Right lobe of liver (tissue), 4 donors: Measurements from ENCODE around the gene DUSP22.

Experiments used
- CTCF ChIP-seq, 4 donors: fragments of 200-600 bp in 3 of 4; fragments of 450-650 bp in 1 of 4; IDR thresholded peaks; one replicate each; pipeline versions ENCODE4 v1.5.1 to v1.8.0; 2016 to 2022; ENCODE audit warnings: antibody characterized with exemption in 4 of 4, mild to moderate bottlenecking in 2 of 4
- POLR2A ChIP-seq: fragments of 450-650 bp; IDR thresholded peaks from one replicate; pipeline ENCODE4 v1.6.1; 2017; ENCODE audit warnings: antibody characterized with exemption, mild to moderate bottlenecking
- donor health status: DM: no; HTN: no; CAD: no.
- donor health status: DM: no; HTN: no; CAD: no.
- donor health status: DM: no; HTN: yes; CAD: no.

- TF ChIP-seq CTCF (IDR thresholded peaks at IDR 0.05) = no peak
- TF ChIP-seq POLR2A = no peak
These were observed 48.9 kb downstream of the DUSP22 start for GRCh38 chr6:340991-341827.
